Lung (tissue), 12 donors: ENCODE data around the gene CACNB1. TPM values are rescaled to one million over a fixed set of nuclear protein-coding genes. Genes with fewer than 3 reads are reported as not detected.

Source experiments
- ATAC-seq: fragments of 200-7000 bp; cut with Tn5 transposase; one replicate; pipeline ENCODE4 v1.9.1; 2020; ENCODE audit warnings: moderate number of reproducible peaks; ENCODE audit not compliant: insufficient read depth, low FRiP score
- DNase-seq, 3 donors: peaks; one replicate each; pipeline ENCODE4 v3.0.0-alpha.2; 2013 to 2017
- H3K27ac ChIP-seq, 2 donors: one replicate each; pipeline ENCODE4 v1.5.1; 2013; ENCODE audit warnings: mild to moderate bottlenecking in 2 of 2, moderate library complexity in 2 of 2, control low read depth in 1 of 2, inconsistent platforms in 1 of 2, low read depth in 1 of 2, low read length in 1 of 2
- H3K27me3 ChIP-seq, 3 donors: one replicate each; pipeline ENCODE4 v1.5.1; 2013; ENCODE audit warnings: low read length in 2 of 3; ENCODE audit not compliant: control insufficient read depth in 3 of 3, insufficient read depth in 3 of 3
- H3K36me3 ChIP-seq, 4 donors: one replicate each; pipeline ENCODE4 v1.5.1; 2013; ENCODE audit warnings: low read length in 4 of 4, mild to moderate bottlenecking in 1 of 4, moderate library complexity in 1 of 4; ENCODE audit not compliant: control insufficient read depth in 4 of 4, insufficient read depth in 4 of 4
- H3K4me1 ChIP-seq, 5 donors: one replicate each; pipeline ENCODE4 v1.5.1; 2013; ENCODE audit warnings: low read length in 5 of 5, mild to moderate bottlenecking in 2 of 5, moderate library complexity in 1 of 5; ENCODE audit not compliant: control insufficient read depth in 5 of 5, insufficient read depth in 5 of 5
- H3K4me3 ChIP-seq: one replicate; pipeline ENCODE4 v1.5.1; 2013; ENCODE audit warnings: mild to moderate bottlenecking, control low read depth, moderate library complexity
- H3K9ac ChIP-seq, 2 donors: one replicate each; pipeline ENCODE4 v1.5.1; 2013; ENCODE audit warnings: low read length in 2 of 2, control low read depth in 1 of 2; ENCODE audit not compliant: insufficient read depth in 1 of 2
- H3K9me3 ChIP-seq, 4 donors: one replicate each; pipeline ENCODE4 v1.5.1; 2013; ENCODE audit warnings: low read length in 3 of 4, mild to moderate bottlenecking in 1 of 4, moderate library complexity in 1 of 4; ENCODE audit not compliant: control insufficient read depth in 4 of 4, insufficient read depth in 3 of 4
- CTCF ChIP-seq: IDR thresholded peaks from 2 replicates; pipeline ENCODE4 v1.5.1; 2012; ENCODE audit warnings: mild to moderate bottlenecking; ENCODE audit errors: control extremely low read depth, extremely low read depth
- WGBS, 2 donors: extraction: QIAGEN DNeasy Blood & Tissue Kit; methylation state at CpG; one replicate each; pipeline ENCODE4 v1.1.7; 2013; 5-methylcytosine and 5-hydroxymethylcytosine counted together
- polyA plus RNA-seq, 2 donors: library from polyadenylated mRNA; stranded (reverse); fragments of 200-250 nt; gene quantifications; one replicate each; pipeline ENCODE4 v1.2.1, GENCODE V29; 2013
- total RNA-seq, 2 donors: library from RNA; depleted of rRNA in 1 of 2; stranded (reverse); fragments of >200 nt in 1 of 2; gene quantifications; one replicate each; pipeline ENCODE4 v1.2.1, GENCODE V29; 2014 to 2021
- donor health status: control.
- donor health status: control.
- donor health status: Bipolar disorder and iron deficiency.
- donor health status: healthy.
- donor health status: DM: yes; HTN: yes; CAD: no.

CACNB1 gene
- total and polyA plus RNA-seq, 4 donors, result 6.8 to 49.6 (median 21.7) TPM

GRCh38 chr17:39186481-39187002, 10.9 kb downstream of the CACNB1 start:
- no peaks in the 10 kb centered on the region for H3K27me3 ChIP-seq
- H3K36me3 ChIP-seq, result peaks cover 0 to 49% (median 18%) of the 10 kb centered on the region in 4 donors
- TF ChIP-seq CTCF, result no peak
- H3K9ac ChIP-seq, result no peak overlapping the region
- H3K4me3 ChIP-seq, result no peak overlapping the region
- DNase-seq (no peak), ATAC-seq (no peak)
- H3K9me3 ChIP-seq, result no peaks in the 10 kb centered on the region
- H3K27ac ChIP-seq, result no peak overlapping the region
- no peaks in the 10 kb centered on the region for H3K4me1 ChIP-seq
- WGBS, 2 donors, result 91 to 92% methylated on average over 15 of the region's 15 CpGs

- Histone ChIP-seq H3K27ac (no peak overlapping the region), H3K4me3 (no peak overlapping the region), H3K36me3 (peaks cover 0 to 48% (median 16%) of the 10 kb centered on the region in 4 donors), H3K27me3 (no peaks in the 10 kb centered on the region), H3K9ac (no peak overlapping the region), H3K4me1 (no peaks in the 10 kb centered on the region), H3K9me3 (no peaks in the 10 kb centered on the region)
- DNase-seq (no peak), ATAC-seq (no peak)
- TF ChIP-seq CTCF, result no peak
- 89 to 94% methylated on average over 10 of the region's 10 CpGs for WGBS, 2 donors
Measured at GRCh38 chr17:39183720-39184119, 13.7 kb downstream of the CACNB1 start.

- peaks cover 0 to 48% (median 14%) of the 10 kb centered on the region in 4 donors for H3K36me3 ChIP-seq
Measured at GRCh38 chr17:39183045-39183444, 14.4 kb downstream of the CACNB1 start.

More at GRCh38 chr17:39183045-39183444, 14.4 kb downstream of the CACNB1 start:
- Histone ChIP-seq H3K4me3 (no peak overlapping the region), H3K9me3 (no peaks in the 10 kb centered on the region), H3K27me3 (no peaks in the 10 kb centered on the region), H3K4me1 (no peaks in the 10 kb centered on the region), H3K9ac (no peak overlapping the region), H3K27ac (no peak overlapping the region)
- no peak for ATAC-seq
- TF ChIP-seq CTCF, result no peak
- no peak for DNase-seq
- WGBS, 2 donors, result 79 to 90% methylated on average over 5 of the region's 5 CpGs
